ENCODE data around the gene MLST8.
"Not testable (repeated sequence)": the region's sequence is repeated elsewhere in the genome, so short reads cannot be mapped to it uniquely, and the experiment has no call there.

MLST8 gene

DNA sequence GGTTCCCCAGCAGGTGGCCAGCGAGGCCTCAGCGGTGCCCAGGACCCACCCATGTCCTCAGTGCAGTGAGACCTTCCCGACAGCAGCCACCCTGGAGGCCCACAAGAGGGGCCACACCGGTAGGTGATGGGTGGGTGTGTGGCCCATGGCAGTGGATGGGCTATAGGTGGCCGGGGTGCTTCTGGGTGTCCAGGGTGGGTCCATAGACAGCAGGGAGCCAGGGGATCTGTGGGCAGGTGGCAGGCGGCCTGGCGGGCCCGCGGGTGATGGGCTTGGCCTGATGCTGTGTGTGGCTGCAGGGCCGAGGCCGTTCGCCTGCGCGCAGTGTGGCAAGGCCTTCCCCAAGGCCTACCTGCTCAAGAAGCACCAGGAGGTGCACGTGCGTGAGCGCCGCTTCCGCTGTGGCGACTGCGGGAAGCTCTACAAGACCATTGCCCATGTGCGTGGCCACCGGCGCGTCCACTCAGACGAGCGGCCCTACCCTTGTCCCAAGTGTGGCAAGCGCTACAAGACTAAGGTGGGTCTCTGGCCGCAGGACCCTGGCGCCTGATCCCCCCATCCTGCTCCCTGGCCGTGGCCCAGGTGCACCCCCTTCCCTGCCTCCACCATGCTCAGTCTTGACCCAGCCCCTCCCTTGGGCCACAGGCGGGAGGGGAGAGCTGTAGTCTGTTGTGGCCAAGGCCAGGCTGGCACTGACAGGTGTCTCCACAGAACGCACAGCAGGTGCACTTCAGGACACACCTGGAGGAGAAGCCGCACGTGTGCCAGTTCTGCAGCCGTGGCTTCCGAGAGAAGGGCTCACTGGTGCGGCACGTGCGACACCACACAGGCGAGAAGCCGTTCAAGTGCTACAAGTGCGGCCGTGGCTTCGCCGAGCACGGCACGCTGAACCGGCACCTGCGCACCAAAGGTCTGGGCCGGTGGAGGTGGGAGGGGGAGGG is 28.9 kb downstream of the MLST8 start:
- no peak for DNase-seq

DNA sequence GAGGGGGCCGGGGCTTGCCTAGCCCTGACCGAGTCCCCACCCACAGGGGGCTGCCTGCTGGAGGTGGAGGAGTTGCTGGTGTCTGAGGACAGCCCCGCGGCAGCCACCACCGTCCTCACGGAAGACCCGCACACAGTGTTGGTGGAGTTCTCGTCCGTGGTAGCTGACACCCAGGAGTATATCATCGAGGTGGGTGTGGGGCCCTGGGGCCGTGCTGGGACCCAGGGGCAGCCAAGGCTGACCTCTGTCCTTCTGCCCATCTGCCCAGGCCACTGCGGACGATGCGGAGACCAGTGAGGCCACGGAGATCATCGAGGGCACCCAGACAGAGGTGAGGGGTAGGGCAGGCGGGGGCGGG is 29.5 kb downstream of the MLST8 start:
- DNase-seq = no peak

DNA sequence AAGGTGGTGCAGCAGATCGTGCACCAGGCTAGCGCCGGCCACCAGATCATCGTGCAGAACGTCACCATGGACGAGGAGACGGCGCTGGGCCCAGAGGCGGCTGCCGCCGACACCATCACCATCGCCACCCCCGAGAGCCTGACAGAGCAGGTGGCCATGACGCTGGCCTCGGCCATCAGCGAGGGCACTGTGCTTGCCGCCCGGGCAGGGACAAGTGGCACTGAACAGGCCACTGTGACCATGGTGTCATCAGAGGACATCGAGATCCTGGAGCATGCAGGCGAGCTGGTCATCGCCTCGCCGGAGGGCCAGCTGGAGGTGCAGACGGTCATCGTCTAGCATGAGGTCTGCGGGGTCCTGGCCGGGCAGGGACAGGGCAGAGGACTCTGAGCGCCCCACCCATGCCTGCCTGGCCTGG is 30.0 kb downstream of the MLST8 start:
- DNase-seq = no peak

DNA sequence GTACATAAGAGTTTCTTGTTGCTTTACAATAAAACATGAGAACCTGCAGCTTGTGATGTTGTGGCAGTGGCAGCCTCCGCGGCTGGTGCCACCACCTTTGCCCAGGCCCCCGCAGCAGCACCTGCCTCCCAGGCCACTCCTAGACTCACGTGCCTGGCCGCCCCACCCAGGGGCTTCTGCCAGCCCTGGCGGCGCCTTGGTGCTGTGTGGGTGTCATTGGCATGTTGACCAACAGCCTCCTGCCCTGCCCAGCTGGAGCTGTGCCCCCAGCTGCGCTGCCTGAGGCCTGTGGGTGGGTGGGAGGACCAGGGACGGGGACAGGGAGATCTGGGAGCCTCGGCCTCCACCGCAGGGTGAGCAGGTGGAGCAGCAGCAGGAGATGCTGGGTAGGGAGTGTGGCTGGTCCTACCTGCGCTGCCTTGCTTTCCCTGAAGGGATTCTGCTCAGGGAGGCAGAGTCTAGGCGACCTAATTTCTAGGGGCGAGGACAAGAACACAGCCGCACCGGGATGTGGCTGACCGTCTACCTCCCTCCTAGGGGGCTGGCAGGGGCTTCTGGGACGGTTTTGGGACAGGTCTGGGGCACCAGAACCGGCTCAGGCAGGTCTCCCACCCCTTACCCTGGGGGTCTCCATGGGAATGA is 30.6 kb downstream of the MLST8 start:
- DNase-seq = no peak

DNA sequence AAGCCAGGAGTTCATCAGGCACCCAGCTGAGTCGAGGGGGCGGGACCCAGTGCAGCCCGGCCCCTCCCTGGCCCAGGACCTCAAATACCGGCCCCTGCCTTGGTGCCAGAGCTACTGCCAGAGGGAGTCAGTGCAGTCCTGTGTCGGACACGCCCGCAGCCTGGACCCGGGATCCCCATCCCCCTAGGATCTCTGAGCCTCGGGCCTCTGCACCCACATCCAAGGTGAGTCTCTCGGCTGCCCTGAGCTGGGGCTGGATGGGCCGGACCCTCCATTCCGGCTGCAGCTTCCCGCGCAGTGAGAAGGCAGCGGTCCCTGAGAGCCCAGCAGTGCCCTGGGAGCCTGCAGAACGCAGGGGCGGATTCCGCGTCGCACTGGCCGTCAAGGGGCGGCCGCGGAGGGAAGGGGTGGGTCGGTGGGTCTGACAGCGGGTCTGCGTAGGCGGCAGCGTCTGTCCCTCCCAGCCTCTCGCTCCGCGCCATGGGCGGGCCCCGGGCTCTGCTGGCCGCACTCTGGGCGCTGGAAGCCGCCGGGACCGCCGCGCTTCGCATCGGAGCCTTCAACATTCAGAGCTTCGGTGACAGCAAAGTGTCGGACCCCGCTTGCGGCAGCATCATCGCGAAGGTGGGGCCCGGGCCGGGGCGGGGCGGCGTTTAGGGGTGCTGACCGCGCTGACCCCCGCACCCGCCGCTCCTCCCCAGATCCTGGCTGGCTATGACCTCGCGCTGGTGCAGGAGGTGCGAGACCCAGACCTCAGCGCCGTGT is 31.3 kb downstream of the MLST8 start, which contains the start of gene DNASE1L2:
Gene DNASE1L2, plus strand, starts transcription at position 108 of the 765 bp plus-strand sequence. Its CDS starts 373 bp downstream, at position 481.
- DNase-seq = no peak

DNA sequence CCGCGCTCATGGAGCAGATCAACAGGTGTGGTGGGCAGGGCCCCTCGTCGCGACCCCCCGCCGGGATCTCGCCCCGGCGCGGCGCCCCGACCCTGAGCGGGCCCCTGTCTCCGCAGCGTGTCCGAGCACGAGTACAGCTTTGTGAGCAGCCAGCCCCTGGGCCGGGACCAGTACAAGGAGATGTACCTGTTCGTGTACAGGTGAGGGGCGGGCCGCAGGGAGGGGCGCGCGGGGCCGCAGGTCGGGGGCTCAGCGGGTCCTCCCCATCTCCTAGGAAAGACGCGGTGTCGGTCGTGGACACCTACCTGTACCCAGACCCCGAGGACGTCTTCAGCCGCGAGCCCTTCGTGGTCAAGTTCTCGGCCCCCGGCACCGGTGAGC is 31.8 kb downstream of the MLST8 start:
- DNase-seq = no peak

DNA sequence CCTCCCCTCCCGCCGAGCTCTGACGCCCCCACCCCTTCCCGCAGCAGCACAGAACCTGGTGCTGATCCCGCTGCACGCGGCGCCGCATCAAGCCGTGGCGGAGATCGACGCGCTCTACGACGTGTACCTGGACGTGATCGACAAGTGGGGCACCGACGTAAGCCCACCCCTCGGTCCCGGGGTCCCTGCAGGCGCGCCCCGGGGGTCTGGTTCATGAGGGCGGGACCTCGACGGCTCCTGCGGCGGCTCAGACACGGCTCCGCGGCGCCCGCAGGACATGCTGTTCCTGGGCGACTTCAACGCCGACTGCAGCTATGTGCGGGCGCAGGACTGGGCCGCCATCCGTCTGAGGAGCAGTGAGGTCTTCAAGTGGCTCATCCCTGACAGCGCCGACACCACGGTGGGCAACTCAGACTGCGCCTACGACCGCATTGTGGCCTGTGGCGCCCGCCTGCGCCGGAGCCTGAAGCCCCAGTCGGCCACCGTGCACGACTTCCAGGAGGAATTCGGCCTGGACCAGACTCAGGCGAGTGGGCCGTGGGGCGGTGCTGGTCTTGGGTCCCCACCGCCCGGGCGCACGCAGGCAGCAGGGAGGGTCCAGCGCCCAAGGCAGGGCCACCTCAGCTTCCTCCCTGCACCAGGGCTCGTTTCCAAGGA is 32.4 kb downstream of the MLST8 start:
- DNase-seq = no peak

DNA sequence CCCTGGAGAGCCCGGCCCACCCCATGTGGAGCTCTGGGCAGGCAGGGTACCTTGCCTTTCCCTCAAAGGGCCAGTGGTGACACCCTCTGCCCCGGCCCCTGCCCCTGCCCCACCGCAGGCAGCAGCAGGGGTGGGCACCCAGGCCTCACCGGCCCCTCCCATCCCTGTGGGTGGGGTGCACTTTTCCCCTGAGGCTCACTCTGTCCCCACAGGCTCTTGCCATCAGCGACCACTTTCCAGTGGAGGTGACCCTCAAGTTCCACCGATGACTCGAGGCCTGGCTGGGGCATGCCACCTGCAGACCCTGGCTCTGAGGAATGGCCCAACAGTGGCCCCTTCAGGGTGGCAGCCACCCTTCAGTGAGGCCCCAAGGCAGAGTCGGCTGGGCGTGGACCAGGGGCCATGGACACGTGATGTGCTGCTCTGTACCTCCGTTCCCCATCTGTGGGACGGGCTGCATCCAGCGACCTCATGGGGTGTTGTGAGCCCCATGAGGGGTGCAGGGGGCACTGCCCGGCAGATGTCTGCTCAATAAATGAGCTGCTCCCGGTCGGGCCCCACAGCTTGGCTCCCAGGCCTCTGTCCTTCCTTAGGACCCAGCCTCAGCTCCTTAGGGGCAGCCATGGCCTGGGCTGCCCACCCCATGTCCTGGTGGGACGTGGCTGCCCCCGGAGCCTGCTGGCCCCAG is 33.0 kb downstream of the MLST8 start:
- no peak for DNase-seq

DNA sequence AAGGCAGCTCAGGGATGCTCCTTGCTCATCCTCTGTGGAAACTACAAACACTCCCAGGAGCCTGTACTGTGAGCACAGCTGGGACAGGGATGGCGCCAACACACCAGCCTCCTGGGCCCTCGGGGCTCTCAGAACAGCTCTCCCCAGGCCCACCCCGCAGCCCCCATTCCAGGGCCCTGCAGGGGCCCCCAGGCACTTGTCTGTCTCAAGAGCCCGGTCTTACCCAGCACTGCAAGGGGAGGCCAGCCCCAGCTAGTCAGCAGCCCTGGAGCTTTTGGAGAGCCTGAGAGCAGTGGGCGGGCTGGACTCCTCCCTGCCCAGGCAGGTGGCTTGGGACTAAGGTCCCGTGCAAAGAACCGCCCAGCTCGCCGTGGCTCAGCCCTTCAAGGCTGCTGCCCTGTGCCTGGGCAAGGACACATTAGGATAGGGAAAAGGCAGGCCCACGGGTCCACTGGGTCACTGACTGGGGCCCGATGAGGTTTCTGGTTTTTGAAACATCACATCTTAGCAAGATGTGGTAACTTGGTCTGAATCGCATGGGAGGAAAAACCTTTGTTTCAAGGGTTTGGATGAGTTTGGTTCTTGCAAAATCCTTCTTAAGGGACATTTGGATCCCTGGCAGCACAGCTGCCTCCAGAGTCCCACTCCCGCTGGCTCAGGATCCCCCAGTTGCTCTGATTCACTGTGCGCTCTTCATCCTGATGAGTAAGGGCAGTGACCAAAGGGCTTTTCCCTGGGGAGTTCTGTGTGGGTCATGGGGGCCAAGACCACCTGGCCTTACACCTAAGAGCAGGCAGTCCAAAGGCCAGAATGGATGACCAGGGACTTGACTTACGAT is 33.8 kb downstream of the MLST8 start:
- no peak for DNase-seq

DNA sequence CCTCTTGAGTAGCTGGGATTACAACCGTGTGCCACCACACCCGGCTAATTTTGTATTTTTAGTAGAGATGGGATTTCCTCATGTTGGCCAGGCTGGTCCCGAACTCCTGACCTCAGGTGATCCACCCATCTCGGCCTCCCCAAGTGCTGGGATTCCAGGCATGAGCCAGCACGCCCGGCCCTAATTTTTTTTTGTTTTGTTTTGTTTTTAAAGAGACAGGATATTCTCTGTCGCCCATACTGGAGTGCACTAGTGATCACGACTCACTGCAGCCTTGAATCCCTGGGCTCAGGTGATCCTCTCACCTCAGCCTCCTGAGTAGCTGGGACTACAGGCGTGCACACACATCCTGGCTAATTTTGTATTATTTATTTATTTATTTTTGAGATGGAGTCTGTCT is 35.1 kb downstream of the MLST8 start:
- DNase-seq = not testable (repeated sequence)

DNA sequence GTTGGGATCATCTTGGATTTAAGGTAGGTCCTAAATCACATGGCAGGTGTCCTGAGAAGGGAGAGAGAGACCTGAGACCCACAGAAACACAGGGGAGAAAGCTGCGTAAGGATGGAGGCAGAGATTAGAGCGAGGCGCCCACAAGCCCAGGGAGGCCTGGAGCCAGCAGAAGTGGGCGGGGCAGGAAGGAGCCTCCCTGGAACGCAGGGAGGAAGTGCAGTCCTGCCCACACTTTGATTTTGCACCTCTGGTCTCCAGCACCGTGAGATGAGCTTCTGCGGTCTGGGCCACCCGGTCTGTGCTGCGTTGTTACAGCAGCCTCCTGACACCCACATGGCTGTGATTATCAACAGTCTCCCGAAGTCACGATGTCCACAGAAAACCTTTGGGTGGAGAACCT is 37.3 kb downstream of the MLST8 start:
- no peak for DNase-seq

DNA sequence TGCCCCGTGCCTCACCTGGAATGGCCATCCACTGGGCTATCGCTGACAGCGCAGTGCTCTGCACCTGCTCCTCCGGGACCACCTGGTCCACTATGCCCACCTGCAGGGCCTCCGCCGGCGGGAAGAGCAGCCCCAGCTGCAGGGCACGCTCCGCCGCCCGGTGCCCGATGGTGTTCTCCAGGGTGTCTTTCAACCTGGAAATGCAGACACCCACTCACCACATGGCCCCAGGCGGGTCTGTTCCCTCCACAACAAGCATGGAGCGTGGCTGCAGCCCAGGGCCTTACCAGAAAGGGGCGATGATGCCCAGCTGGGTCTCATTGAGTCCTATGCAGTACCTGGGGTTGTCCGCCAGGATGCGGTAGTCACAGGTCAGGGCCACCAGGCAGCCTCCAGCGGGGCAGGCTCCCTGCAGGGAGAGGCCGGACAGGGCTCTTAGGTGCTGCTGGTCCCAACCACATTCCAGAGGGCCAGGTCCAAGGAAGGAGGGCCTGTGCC is 37.8 kb downstream of the MLST8 start:
- no peak for DNase-seq

DNA sequence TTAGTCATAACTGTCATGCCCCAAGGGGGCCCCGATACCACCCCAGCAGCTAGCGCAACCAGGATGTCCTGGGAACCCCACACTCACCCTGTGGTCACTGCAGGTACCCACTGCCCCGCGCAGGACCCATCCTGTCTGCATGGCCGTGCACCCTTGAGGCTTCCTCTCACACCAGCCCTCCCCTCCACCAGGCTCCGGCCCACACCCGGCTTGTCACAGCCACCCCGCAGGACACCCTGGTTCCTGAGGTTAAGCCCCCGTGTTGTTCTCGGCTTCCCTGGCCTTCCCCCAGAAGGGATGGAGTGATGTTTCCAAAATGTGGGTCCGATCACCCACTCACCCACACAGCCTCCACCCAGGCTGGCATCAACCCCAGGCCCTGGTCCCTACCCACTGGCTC is 38.5 kb downstream of the MLST8 start:
- no peak for DNase-seq

DNA sequence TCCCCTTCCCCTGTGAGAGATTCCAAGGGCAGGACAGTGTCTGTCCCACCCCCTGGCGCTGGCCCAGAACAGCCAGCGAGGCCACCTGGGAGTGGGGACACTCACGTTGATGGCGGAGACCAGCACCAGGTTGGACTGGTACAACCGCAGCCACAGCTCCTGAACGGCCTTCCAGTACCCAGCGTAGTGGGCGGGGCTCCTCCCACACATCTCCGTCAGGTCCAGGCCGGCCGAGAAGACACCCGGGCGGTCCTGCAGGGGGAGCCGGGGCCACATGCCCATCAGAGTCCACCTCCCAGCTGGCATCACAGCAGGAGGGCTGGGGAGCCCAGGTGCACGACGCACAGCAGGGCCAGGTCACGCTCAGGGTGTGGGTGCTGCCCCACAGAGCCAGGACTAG is 39.0 kb downstream of the MLST8 start:
- no peak for DNase-seq

DNA sequence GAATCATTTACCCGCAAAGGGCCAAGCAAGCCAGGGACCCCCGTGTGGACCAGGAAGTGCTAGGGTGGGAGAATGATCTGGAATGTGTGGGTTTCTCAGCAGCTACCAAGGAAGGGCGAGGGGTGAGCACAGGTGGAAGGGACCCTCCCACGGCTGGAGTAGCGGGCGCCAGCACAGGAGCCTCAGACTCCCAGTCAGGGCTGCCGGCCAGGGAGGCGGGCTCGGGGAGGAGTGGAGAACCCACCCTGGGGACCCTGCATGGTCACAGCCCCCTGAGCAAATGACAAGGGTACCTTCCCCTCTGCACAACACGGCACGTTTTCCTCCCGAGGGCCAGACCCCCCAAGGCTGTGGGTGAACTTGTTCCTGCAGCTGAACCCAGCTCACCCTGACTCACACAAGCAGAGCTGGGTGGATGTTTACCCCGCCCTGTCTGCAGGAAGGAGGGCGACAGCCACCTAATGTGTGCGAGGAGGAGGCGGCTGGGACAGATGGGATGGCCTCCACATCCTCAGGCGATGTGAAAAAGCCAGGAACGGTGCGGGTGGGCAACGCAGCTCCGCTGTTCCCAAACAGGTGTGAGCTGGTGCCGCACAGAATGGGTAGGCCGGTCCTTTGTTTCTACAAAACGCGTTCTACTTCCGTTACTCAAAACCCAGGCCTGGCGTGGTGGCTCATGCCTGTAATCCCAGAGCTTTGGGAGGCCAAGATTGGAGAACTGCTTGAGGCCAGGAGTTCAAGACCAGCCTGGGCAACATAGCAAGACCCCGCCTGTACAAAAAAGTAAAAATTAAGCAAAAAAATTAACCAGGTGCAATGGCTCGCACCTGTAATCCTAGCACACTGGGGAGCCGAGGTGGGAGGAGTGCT is 39.9 kb downstream of the MLST8 start:
- no peak for DNase-seq

DNA sequence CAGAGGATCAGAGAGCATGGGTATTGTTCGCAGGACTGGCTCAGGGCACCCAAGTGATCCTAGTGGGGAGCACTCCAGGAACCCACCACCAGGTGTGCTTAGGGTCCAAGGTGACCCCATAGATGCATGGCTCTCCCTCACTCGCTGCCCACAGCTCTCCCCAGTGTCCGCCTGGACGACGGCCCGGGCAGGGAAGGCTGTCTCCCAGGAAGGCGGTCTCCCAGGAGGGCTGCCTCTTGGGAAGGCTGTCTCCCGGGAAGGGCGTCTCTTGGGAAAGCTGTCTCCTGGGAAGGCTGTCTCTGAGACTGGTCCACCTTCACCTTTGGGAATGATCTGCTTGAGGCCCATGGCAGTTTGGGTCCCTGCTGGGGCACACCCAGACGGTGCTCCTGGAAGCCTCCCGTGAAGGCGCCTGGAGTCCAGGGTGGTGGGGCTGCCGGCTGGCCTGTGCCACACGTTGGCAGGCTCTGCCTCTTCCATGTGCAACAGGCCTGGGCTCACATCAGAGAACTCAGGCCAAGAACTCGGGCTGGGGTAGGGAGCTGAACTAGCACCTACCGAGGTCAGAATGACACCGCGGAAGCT is 41.1 kb downstream of the MLST8 start:
- no peak for DNase-seq

DNA sequence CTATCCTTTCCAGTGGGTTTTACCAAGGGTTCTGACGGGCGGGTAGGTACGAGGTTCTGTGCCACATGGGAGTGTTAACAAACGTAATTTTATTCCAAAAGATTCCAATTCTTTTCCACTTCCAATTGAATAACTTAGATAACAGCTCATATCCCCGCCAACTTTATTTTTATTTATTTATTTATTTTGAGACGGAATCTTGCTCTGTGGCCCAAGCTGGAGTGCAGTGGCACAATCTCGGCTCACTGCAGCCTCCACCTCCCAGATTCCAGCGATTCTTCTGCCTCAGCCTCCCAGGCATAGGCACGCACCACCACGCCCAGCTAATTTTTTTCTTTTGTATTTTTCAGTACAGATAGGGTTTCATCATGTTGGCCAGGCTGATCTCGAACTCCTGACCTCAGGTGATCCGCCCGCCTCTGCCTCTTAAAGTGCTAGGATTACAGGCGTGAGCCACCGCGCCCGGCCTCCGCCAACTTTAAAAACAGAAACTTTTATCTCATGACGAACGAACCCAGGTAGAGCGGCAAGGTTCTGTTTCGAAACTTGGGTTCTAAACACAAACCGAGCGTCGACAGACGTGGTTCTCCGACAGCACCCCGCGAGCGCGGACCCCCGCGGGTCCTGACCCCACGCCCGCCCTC is 45.5 kb downstream of the MLST8 start:
- DNase-seq = peak; percentile 18

DNA sequence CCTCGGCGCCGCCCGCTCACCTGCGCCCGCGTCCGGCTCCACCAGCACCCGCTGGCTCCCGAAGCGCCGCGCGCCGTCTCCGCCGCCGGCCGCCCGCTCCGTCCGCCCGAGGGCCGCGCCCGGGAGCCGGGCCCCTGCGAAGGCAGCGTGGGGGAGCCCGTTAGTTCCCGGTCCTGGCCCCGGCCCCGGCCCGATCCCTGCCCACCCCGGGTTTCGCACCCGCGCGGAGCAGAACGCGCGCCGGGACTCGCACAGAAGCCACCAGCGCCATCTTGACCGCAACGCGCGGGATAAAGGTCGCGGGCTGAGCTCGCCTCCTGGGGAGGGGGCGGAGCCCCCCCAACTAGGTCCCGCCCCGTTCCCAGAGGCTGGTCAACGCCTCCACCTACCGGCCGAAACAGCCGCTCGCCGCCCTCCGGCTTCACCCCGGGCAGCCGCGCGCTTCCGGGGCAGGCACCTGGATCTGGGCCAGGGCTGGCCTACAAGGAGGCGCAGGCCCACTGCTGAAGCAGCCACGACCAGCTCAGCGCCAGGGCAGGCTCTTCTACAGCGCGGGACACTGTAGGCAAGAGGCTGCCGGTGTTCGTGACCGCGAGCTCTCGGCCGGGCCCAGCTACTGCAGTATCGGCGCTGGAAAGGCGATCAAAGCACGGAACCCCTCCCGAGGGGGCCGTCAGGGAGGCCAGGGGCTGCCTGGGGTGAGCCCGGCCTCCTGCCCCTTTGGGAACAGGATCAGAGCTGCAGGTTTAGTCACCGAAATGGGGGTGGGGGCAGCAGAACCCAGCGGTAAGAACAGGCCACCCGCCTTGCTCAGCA is 46.2 kb downstream of the MLST8 start, which contains the start of gene ECI1:
Gene ECI1, minus strand, starts transcription at position 292 of the 816 bp plus-strand sequence. Its CDS starts 21 bp downstream, at position 271.
- peak; percentile 52 for DNase-seq
